HCT116 (cell line): ENCODE results near the gene CHRNG. TPM values are rescaled to one million over a fixed set of nuclear protein-coding genes. Genes with fewer than 3 reads are reported as not detected.

Experiments used
- ATAC-seq: fragments of 200-7000 bp; cut with Tn5 transposase; 2 replicates; pipeline ENCODE4 v1.9.1; 2020; ENCODE audit warnings: mild to moderate bottlenecking, moderate library complexity
- BruUV-seq: library from RNA; stranded (reverse); fragments of 400-500 nt; replicated peaks from 2 replicates; lab custom pipeline; 2021; lab: Mats Ljungman, UMichigan
- CTCF ChIA-PET: fragments of 300-600 bp; sonication (Branson Sonifier 250); formaldehyde crosslinking; loops from one replicate; lab custom pipeline; 2021; ENCODE audit warnings: antibody characterized with exemption; lab: Charles Lee
- POLR2A ChIA-PET: fragments of 300-600, 350-600 bp; sonication (Branson Sonifier 250); formaldehyde crosslinking; loops from one replicate; lab custom pipeline; 2021; ENCODE audit warnings: antibody characterized with exemption; lab: Charles Lee
- RAD21 ChIA-PET, 2 experiments: fragments of 300-600 bp; sonication (Branson Sonifier 250); formaldehyde crosslinking; loops; one replicate each; lab custom pipeline; 2023; ENCODE audit warnings: low total read pairs in 2 of 2; ENCODE audit not compliant: uncharacterized antibody in 2 of 2, unreplicated experiment in 2 of 2, low non-redundant PET in 1 of 2; lab: Charles Lee
- DNase-seq: peaks from one replicate; pipeline ENCODE4 v3.0.0-alpha.2; 2010; ENCODE audit warnings: low read depth, low spot score
- H2AFZ ChIP-seq: fragments of 200-600 bp; shearing (Covaris generic), sonication (generic); 2 replicates; pipeline ENCODE4 v1.6.1; 2017; ENCODE audit warnings: low read depth, mixed run types, mixed read lengths, antibody characterized with exemption, low read length; ENCODE audit not compliant: poor library complexity, severe bottlenecking
- H3K27ac ChIP-seq: 2 replicates; pipeline ENCODE4 v1.5.1; 2012; ENCODE audit warnings: low read depth, low read length
- H3K27me3 ChIP-seq: fragments of 200-600 bp; sonication (generic); 2 replicates; pipeline ENCODE4 v1.6.1; 2016; ENCODE audit warnings: mixed run types, low read length, mixed read lengths; ENCODE audit not compliant: insufficient read depth
- H3K36me3 ChIP-seq, 2 experiments: fragments of 200-500 bp in 1 of 2; fragments of 200-600 bp in 1 of 2; sonication (Bioruptor generic) in 1 of 2; sonication (generic) in 1 of 2; 2 replicates each; pipeline versions ENCODE4 v1.5.1 to v1.6.1; 2014 to 2016; ENCODE audit warnings: low read length in 2 of 2, inconsistent platforms in 1 of 2, mixed read lengths in 1 of 2, mixed run types in 1 of 2; ENCODE audit not compliant: insufficient read depth in 2 of 2, control insufficient read depth in 1 of 2
- H3K4me1 ChIP-seq, 2 experiments: fragments of 200-600 bp in 1 of 2; sonication (generic) in 1 of 2; 2 replicates each; pipeline versions ENCODE4 v1.5.1 to v1.6.1; 2012 to 2017; ENCODE audit warnings: low read length in 2 of 2, inconsistent platforms in 1 of 2, mild to moderate bottlenecking in 1 of 2, mixed read lengths in 1 of 2, mixed run types in 1 of 2, moderate library complexity in 1 of 2; ENCODE audit not compliant: insufficient read depth in 2 of 2, control insufficient read depth in 1 of 2
- H3K4me2 ChIP-seq: fragments of 200-600 bp; sonication (generic); 2 replicates; pipeline ENCODE4 v1.6.1; 2017; ENCODE audit warnings: mixed run types, low read length, mixed read lengths
- H3K4me3 ChIP-seq, 2 experiments: fragments of 200-600 bp in 1 of 2; sonication (generic) in 1 of 2; replicated peaks in 1 of 2; 2 replicates each; pipeline ENCODE4 v1.5.1; 2011 to 2016; ENCODE audit warnings: low read length in 2 of 2, control low read depth in 1 of 2, low read depth in 1 of 2, mild to moderate bottlenecking in 1 of 2, mixed read lengths in 1 of 2, mixed run types in 1 of 2
- H3K79me2 ChIP-seq: fragments of 200-600 bp; sonication (generic); 2 replicates; pipeline ENCODE4 v1.6.1; 2017; ENCODE audit warnings: mild to moderate bottlenecking, mixed run types, low read length, moderate library complexity, mixed read lengths; ENCODE audit not compliant: insufficient read depth
- H3K9ac ChIP-seq: fragments of 200-600 bp; sonication (generic); 2 replicates; pipeline ENCODE4 v1.6.1; 2016; ENCODE audit warnings: low read length, mixed read lengths
- H3K9me2 ChIP-seq: fragments of 200-600 bp; sonication (generic), shearing (Covaris generic); 2 replicates; pipeline ENCODE4 v1.6.1; 2017; ENCODE audit warnings: mixed run types, mild to moderate bottlenecking, moderate library complexity; ENCODE audit not compliant: insufficient read depth
- H3K9me3 ChIP-seq, 2 experiments: fragments of 200-500 bp in 1 of 2; fragments of 200-600 bp in 1 of 2; sonication (Bioruptor generic) in 1 of 2; sonication (generic) in 1 of 2; 2 replicates each; pipeline ENCODE4 v1.6.1; 2014 to 2017; ENCODE audit warnings: low read length in 2 of 2, mixed read lengths in 2 of 2, inconsistent platforms in 1 of 2, low read depth in 1 of 2, mild to moderate bottlenecking in 1 of 2, mixed run types in 1 of 2, moderate library complexity in 1 of 2; ENCODE audit not compliant: control insufficient read depth in 1 of 2, insufficient read depth in 1 of 2
- H4K20me1 ChIP-seq: fragments of 200-600 bp; sonication (generic), shearing (Covaris generic); 2 replicates; pipeline ENCODE4 v1.6.1; 2017; ENCODE audit warnings: mixed run types, mild to moderate bottlenecking, moderate library complexity; ENCODE audit not compliant: insufficient read depth
- ATF3 ChIP-seq: IDR thresholded peaks from 2 replicates; pipeline ENCODE4 v1.6.1; 2012
- CTCF ChIP-seq, 3 experiments: fragments of 200-600 bp in 1 of 3; sonication (generic) in 1 of 3; IDR thresholded peaks in 2 of 3; conservative IDR thresholded peaks in 1 of 3; 2 replicates each; pipeline ENCODE4 v1.5.1; 2012 to 2017; ENCODE audit warnings: low read depth in 2 of 3, low read length in 2 of 3, antibody characterized with exemption in 1 of 3, borderline replicate concordance in 1 of 3, control low read depth in 1 of 3, mild to moderate bottlenecking in 1 of 3, mixed read lengths in 1 of 3, mixed run types in 1 of 3, moderate library complexity in 1 of 3; ENCODE audit not compliant: insufficient read depth in 1 of 3
- EGR1 ChIP-seq: IDR thresholded peaks from 2 replicates; pipeline ENCODE4 v1.6.1; 2012; ENCODE audit warnings: low read depth
- ELF1 ChIP-seq: IDR thresholded peaks from 2 replicates; pipeline ENCODE4 v1.6.1; 2012; ENCODE audit warnings: low read depth, borderline replicate concordance
- FOSL1 ChIP-seq: IDR thresholded peaks from 2 replicates; pipeline ENCODE4 v1.6.1; 2012; ENCODE audit warnings: low read depth
- MAX ChIP-seq: IDR thresholded peaks from 2 replicates; pipeline ENCODE4 v1.6.1; 2012
- SIN3A ChIP-seq: IDR thresholded peaks from 2 replicates; pipeline ENCODE4 v1.6.1; 2012; ENCODE audit warnings: low read depth
- SP1 ChIP-seq: IDR thresholded peaks from 2 replicates; pipeline ENCODE4 v1.6.1; 2012; ENCODE audit warnings: low read depth
- SRF ChIP-seq: IDR thresholded peaks from 2 replicates; pipeline ENCODE4 v1.6.1; 2012; ENCODE audit warnings: low read depth
- YY1 ChIP-seq: IDR thresholded peaks from 2 replicates; pipeline ENCODE4 v1.6.1; 2011; ENCODE audit warnings: low read length, low read depth, moderate library complexity, mild to moderate bottlenecking; ENCODE audit not compliant: insufficient replicate concordance; ENCODE audit errors: extremely low read depth
- ZBTB33 ChIP-seq: IDR thresholded peaks from 2 replicates; pipeline ENCODE4 v1.6.1; 2011; ENCODE audit warnings: mild to moderate bottlenecking, low read length, moderate library complexity; ENCODE audit not compliant: insufficient replicate concordance; ENCODE audit errors: extremely low read depth
- ZFX ChIP-seq: fragments of 450-650 bp; IDR thresholded peaks from 2 replicates; pipeline ENCODE4 v1.6.1; 2017
- ZNF274 ChIP-seq: fragments of 200-500 bp; sonication (Bioruptor generic); IDR thresholded peaks from 2 replicates; pipeline ENCODE4 v1.6.1; 2014; ENCODE audit warnings: mild to moderate bottlenecking, low read depth, low read length, inconsistent platforms
- intact Hi-C: fragments of 100-400 bp; cut with micrococcal nuclease; formaldehyde crosslinking; loops from 2 replicates; pipeline ENCODE4 v1.10.0; 2022
- total RNA-seq: library from RNA; stranded (reverse); gene quantifications from one replicate; pipeline ENCODE4 v1.2.1, GENCODE V29; 2021; ENCODE audit not compliant: unreplicated experiment

CHRNG gene
- total RNA-seq, 1 experiment from 2014 or later, result not detected

GRCh38 chr2:232568161-232568560 is 28.7 kb downstream of the CHRNG start (continued):
- TF ChIP-seq ZBTB33 (no peak), SRF (peak; percentile 61), CTCF (IDR thresholded peaks at IDR 0.05 in 2 of 3, conservative IDR thresholded peaks at IDR 0.05 in 1 of 3; ENCODE audit: borderline replicate concordance in 1 of 3, insufficient read depth in 1 of 3, low read depth in 2 of 3, low read length in 2 of 3) (no peak), ZNF274 (no peak), EGR1 (no peak), ATF3 (no peak), ZFX (no peak)

- no peak overlapping the region for H3K4me3 ChIP-seq
- H3K4me1 ChIP-seq, result peaks cover 15 to 23% of the 10 kb centered on the region in 2 experiments
- H4K20me1 ChIP-seq, result no peaks in the 10 kb centered on the region
- no peaks in the 10 kb centered on the region for H3K9me3 ChIP-seq
- POLR2A ChIA-PET, result no interaction called here
- intact Hi-C loops, result no loop called here
- peaks cover 17 to 42% of the 10 kb centered on the region in 2 experiments; a peak in 3 of 4 replicates for H3K36me3 ChIP-seq
- no peak overlapping the region for H3K9ac ChIP-seq
- DNase-seq, result no peak
- no peak for ATAC-seq
- H3K79me2 ChIP-seq, result no peaks in the 10 kb centered on the region
- no peak overlapping the region for H2AFZ ChIP-seq
- H3K27ac ChIP-seq, result no peak overlapping the region
- TF ChIP-seq ELF1 (no peak), CTCF (IDR thresholded peaks at IDR 0.05 in 2 of 3, conservative IDR thresholded peaks at IDR 0.05 in 1 of 3; ENCODE audit: borderline replicate concordance in 1 of 3, insufficient read depth in 1 of 3, low read depth in 2 of 3, low read length in 2 of 3) (no peak), MAX (no peak), EGR1 (no peak), ATF3 (no peak), SIN3A (no peak), FOSL1 (no peak), SP1 (no peak), YY1 (no peak)
- TF ChIP-seq, all 23 proteins: peak for 0
- CTCF ChIA-PET, result no interaction called here
- no TSS peak for BruUV-seq
- Histone ChIP-seq H3K4me2 (no peak overlapping the region), H3K9me2 (no peaks in the 10 kb centered on the region), H3K27me3 (no peaks in the 10 kb centered on the region)
- RAD21 ChIA-PET, result no interaction called here
Observed at GRCh38 chr2:232569541-232569940, 30.0 kb downstream of the CHRNG start.
